Body of pancreas (tissue), 4 donors: ENCODE measurements around the gene HECTD1.

ENCODE experiments used
- POLR2A ChIP-seq, 3 donors: fragments of 450-650 bp; IDR thresholded peaks; one replicate each; pipeline ENCODE4 v1.6.1; 2016; ENCODE audit warnings: antibody characterized with exemption in 3 of 3, mild to moderate bottlenecking in 2 of 3
- TF ChIP-seq, protein P1 (sequence below), 7 experiments: fragments of 450-650 bp in 4 of 7; fragments of 200-600 bp in 3 of 7; sonication (generic) in 3 of 7; IDR thresholded peaks; one replicate each; pipeline ENCODE4 v1.5.1; 2016 to 2019; ENCODE audit warnings: antibody characterized with exemption in 7 of 7

DNA sequence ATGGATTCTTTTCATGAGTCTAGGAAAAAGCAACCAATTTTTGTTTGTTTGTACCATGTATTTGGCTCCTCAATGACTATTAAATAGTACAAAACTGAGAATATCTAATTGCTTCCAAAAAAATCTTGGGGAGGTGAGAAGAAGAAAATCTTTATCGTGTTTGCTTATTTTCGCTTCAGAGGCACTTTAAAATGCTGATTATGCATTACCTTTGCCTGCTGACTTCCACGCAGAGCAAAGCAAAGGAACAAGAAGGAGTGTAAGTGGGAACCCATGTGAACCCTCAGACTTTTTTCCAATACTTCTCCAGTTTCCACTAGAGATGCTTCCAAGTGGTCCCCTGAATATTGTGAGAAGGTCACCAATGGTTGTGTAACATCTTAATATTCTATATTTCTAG lies 138.2 kb downstream of the HECTD1 start:
- TF ChIP-seq, protein P1, sequence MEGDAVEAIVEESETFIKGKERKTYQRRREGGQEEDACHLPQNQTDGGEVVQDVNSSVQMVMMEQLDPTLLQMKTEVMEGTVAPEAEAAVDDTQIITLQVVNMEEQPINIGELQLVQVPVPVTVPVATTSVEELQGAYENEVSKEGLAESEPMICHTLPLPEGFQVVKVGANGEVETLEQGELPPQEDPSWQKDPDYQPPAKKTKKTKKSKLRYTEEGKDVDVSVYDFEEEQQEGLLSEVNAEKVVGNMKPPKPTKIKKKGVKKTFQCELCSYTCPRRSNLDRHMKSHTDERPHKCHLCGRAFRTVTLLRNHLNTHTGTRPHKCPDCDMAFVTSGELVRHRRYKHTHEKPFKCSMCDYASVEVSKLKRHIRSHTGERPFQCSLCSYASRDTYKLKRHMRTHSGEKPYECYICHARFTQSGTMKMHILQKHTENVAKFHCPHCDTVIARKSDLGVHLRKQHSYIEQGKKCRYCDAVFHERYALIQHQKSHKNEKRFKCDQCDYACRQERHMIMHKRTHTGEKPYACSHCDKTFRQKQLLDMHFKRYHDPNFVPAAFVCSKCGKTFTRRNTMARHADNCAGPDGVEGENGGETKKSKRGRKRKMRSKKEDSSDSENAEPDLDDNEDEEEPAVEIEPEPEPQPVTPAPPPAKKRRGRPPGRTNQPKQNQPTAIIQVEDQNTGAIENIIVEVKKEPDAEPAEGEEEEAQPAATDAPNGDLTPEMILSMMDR (IDR thresholded peaks at IDR 0.05), result no peak
- TF ChIP-seq POLR2A (IDR thresholded peaks at IDR 0.05), result no peak
